GM19240 (cell line): ENCODE data around the gene IFT52.

Source experiments
- DNase-seq: peaks from one replicate; pipeline ENCODE4 v3.0.0; 2011; ENCODE audit warnings: low spot score; ENCODE audit not compliant: insufficient read length

Gene IFT52

DNA sequence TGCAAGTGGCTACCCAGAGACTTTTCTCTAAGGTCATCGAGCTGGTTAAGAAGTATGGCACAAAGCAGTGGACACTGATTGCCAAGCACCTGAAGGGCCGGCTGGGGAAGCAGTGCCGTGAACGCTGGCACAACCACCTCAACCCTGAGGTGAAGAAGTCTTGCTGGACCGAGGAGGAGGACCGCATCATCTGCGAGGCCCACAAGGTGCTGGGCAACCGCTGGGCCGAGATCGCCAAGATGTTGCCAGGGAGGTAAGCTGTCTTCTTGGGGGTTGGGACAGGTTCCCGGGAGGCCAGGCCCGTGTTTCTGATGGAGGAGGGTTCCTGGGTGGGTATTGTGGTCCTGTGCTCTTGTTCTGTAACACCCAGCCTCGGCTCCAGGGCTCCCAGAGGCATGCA, 96.1 kb downstream of the IFT52 start:
- DNase-seq: no peak

DNA sequence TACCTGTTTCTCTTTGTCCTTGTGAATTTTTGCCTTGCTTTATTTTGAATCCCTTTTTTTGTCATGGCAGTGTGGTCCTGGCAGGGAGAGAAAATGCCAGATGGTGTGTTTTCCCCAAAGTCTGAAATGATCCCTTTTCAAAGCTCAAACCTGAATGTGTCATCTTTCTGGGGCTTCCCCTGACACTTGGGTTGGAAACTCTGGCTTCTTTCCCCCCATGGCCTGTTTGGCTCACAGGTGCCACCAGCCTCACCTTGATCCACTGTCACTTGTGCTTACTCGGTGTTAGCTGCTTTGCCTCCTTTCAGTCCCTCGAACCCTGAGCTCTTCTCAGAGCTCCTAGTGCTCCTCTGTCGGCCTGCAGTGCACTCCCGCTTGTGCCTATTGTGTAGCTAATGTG, 98.4 kb downstream of the IFT52 start:
- DNase-seq: no peak

DNA sequence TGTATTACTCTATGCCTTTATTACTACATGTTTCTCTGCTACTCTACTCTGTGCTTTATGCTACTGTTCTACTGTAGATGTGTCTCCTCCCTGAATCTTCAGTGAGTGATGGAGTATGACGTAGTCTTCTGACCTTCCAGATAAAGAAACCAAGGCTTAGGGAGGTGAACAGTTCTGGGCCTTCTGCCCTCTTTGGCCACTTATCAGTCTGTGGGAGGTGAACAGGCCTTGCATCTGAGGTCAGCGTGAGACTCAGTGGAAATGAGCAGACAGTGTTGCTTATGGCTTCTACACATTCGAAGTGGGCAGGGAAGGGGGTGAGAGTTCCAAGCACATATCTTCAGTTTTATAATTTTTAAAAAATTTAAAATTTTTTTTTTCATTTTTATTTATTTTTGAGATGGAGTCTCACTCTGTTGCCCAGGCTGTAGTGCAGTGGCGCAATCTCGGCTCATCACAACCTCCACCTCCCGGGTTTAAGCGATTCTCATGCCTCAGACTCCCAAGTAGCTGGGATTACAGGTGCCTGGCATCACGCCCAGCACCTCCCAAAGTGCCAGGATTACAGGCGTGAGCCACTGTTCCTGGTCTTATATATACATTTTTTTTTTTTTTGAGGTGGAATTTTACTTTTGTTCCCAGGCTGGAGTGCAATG, 100.3 kb downstream of the IFT52 start:
- DNase-seq: no peak

DNA sequence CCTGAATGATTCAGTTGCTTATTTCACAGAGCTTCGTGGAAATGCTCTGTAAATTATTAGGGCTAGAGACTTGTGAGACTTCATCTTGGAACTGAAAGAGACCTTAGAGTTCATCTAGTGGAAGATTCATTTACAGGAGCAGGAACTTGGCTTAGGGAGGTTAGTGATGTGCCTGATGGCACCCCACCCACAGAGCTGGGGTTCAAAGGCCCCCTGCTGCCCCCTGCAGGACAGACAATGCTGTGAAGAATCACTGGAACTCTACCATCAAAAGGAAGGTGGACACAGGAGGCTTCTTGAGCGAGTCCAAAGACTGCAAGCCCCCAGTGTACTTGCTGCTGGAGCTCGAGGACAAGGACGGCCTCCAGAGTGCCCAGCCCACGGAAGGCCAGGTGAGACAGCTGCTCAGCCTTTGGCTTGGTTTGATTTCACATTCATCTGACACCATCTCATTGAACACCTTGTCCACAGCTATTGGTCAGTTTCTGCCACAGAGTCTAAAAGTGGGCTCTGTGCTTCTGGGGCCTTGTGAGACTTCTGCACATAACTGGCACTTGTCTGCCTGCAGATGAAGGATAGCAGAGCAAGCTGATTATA, 101.3 kb downstream of the IFT52 start:
- DNase-seq: peak; percentile 67

DNA sequence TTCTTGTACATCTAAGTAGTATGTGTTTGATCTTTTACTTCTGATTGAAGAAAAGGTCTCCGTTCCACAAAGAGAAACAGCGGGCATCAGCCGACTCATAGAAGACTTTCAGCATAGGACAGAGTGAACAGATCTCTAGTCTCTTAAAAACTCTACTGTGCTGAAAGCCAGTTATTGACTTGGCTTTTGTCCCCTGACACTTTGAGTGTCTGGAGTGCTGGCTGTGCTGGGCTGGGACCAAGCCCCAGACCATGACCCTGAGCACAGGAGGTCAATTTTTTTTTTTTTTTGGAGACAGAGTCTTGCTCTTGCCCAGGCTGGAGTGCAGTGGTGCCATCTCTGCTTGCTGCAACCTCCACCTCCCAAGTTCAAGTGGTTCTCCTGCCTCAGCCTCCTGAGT, 104.0 kb downstream of the IFT52 start:
- no peak for DNase-seq

DNA sequence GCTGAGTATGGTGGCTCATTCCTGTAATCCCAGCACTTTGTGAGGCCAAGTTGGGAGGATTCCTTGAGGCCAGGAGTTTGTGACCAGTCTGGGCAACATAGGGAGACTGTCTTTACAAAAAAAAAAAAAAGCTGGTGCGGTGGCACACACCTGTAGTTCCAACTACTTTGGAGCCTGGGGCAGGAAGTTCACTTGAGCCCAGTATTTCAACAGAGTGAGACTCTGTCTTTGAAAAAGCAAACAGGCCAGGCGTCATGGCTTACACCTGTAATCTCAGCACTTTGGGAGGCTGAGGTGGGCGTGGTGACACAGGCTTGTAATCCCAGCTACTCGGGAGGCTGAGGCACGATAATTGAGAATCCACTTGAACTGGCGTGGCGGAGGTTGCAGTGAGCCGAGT, 104.8 kb downstream of the IFT52 start:
- no peak for DNase-seq
